Loucy (cell line): ENCODE results near the gene GAS2L1.
"Not testable (repeated sequence)": the region's sequence is repeated elsewhere in the genome, so short reads cannot be mapped to it uniquely, and the experiment has no call there.

Experiments
- H2AFZ ChIP-seq: fragments of 200-600 bp; sonication (generic); 2 replicates; pipeline ENCODE4 v1.6.0; 2016; ENCODE audit warnings: antibody characterized with exemption, mild to moderate bottlenecking, low read length, moderate library complexity
- H3F3A ChIP-seq: fragments of 200-600 bp; 2 replicates; pipeline ENCODE4 v1.6.0; 2016; ENCODE audit warnings: antibody characterized with exemption, low read depth, mild to moderate bottlenecking
- H3K27me3 ChIP-seq: fragments of 200-600 bp; sonication (generic); 2 replicates; pipeline ENCODE4 v1.6.1; 2014; ENCODE audit warnings: low read length, mild to moderate bottlenecking; ENCODE audit not compliant: insufficient read depth, poor library complexity, severe bottlenecking
- H3K36me3 ChIP-seq: fragments of 200-600 bp; sonication (generic); 2 replicates; pipeline ENCODE4 v1.6.1; 2016; ENCODE audit warnings: low read length; ENCODE audit not compliant: insufficient read depth
- H3K4me1 ChIP-seq: fragments of 200-600 bp; sonication (generic); 2 replicates; pipeline ENCODE4 v1.5.1; 2014; ENCODE audit warnings: low read length, mild to moderate bottlenecking; ENCODE audit not compliant: insufficient read depth, poor library complexity, severe bottlenecking
- H3K4me2 ChIP-seq: fragments of 200-600 bp; sonication (generic); 2 replicates; pipeline ENCODE4 v1.6.0; 2014; ENCODE audit warnings: antibody characterized with exemption, low read length, low read depth, mild to moderate bottlenecking; ENCODE audit not compliant: poor library complexity, severe bottlenecking
- H3K4me3 ChIP-seq: fragments of 200-600 bp; sonication (generic); 2 replicates; pipeline ENCODE4 v1.5.1; 2014; ENCODE audit warnings: low read length, mild to moderate bottlenecking, mixed read lengths; ENCODE audit not compliant: poor library complexity, severe bottlenecking
- H3K79me2 ChIP-seq: fragments of 200-600 bp; sonication (generic); 2 replicates; pipeline ENCODE4 v1.6.1; 2014; ENCODE audit warnings: low read length; ENCODE audit not compliant: insufficient read depth
- H3K9ac ChIP-seq: fragments of 200-600 bp; sonication (generic); 2 replicates; pipeline ENCODE4 v1.6.0; 2014; ENCODE audit warnings: mild to moderate bottlenecking, low read depth, low read length, moderate library complexity; ENCODE audit not compliant: poor library complexity, severe bottlenecking
- H3K9me2 ChIP-seq: fragments of 200-600 bp; sonication (generic); replicated peaks from 2 replicates; pipeline ENCODE4 v1.6.1; 2016; ENCODE audit warnings: low read depth, low read length, mixed read lengths
- H3K9me3 ChIP-seq: fragments of 200-600 bp; sonication (generic); 2 replicates; pipeline ENCODE4 v1.6.1; 2014; ENCODE audit warnings: mild to moderate bottlenecking, antibody characterized with exemption, low read length, low read depth; ENCODE audit not compliant: insufficient read depth
- H4K20me1 ChIP-seq: fragments of 200-600 bp; sonication (generic); 2 replicates; pipeline ENCODE4 v1.6.0; 2014; ENCODE audit warnings: antibody characterized with exemption, low read length, mild to moderate bottlenecking; ENCODE audit not compliant: insufficient read depth, poor library complexity, severe bottlenecking
- EZH2phosphoT487 ChIP-seq: fragments of 200-600 bp; IDR thresholded peaks from 2 replicates; pipeline ENCODE4 v1.6.1; 2018; ENCODE audit warnings: antibody characterized with exemption, mild to moderate bottlenecking, moderate library complexity, borderline replicate concordance
- TF ChIP-seq, protein P1 (sequence below): fragments of 200-600 bp; sonication (generic); conservative IDR thresholded peaks from 2 replicates; pipeline ENCODE4 v1.5.1; 2014; ENCODE audit warnings: mild to moderate bottlenecking, antibody characterized with exemption, low read length

GAS2L1 gene

DNA sequence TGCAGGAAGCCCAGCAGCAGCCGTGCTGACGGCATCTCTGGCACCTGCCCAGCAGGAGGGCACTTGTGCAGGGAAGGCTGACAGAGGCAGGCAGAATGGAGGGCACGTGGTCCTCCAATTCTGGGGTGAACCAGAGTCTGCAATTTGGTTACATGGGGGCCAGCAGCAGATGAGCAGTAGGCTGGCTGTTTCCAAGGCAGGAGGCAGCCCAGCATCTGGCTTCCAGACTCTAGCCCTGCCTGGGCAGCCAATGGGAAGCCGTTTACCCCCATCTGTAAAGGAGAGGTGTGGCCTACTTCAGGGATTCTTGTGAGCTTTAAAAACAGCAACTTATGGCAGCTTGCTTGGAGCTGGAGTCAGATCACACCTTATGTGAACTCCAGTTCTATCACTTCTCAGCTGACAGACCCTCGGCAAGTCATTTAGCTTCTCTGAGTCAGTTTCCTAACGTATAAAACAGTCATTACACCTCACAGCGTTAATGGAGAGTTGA is 36.9 kb downstream of the GAS2L1 start:
- H3K79me2 ChIP-seq, result no peaks in the 10 kb centered on the region
- no peak for TF ChIP-seq EZH2phosphoT487
- TF ChIP-seq, protein P1, sequence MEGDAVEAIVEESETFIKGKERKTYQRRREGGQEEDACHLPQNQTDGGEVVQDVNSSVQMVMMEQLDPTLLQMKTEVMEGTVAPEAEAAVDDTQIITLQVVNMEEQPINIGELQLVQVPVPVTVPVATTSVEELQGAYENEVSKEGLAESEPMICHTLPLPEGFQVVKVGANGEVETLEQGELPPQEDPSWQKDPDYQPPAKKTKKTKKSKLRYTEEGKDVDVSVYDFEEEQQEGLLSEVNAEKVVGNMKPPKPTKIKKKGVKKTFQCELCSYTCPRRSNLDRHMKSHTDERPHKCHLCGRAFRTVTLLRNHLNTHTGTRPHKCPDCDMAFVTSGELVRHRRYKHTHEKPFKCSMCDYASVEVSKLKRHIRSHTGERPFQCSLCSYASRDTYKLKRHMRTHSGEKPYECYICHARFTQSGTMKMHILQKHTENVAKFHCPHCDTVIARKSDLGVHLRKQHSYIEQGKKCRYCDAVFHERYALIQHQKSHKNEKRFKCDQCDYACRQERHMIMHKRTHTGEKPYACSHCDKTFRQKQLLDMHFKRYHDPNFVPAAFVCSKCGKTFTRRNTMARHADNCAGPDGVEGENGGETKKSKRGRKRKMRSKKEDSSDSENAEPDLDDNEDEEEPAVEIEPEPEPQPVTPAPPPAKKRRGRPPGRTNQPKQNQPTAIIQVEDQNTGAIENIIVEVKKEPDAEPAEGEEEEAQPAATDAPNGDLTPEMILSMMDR, result no peak
- H3K9me3 ChIP-seq, result no peaks in the 10 kb centered on the region
- H3K4me3 ChIP-seq, result no peak overlapping the region
- no peak overlapping the region for H2AFZ ChIP-seq
- no peaks in the 10 kb centered on the region for H3K27me3 ChIP-seq
- H3K9ac ChIP-seq, result no peak overlapping the region
- H3K4me2 ChIP-seq, result no peak overlapping the region
- no peaks in the 10 kb centered on the region for H3F3A ChIP-seq
- H4K20me1 ChIP-seq, result no peaks in the 10 kb centered on the region
- H3K9me2 ChIP-seq, result no peaks in the 10 kb centered on the region
- H3K4me1 ChIP-seq, result no peaks in the 10 kb centered on the region
- H3K36me3 ChIP-seq, result peaks cover 80% of the 10 kb centered on the region; the same call in 1 of the 2 replicates

DNA sequence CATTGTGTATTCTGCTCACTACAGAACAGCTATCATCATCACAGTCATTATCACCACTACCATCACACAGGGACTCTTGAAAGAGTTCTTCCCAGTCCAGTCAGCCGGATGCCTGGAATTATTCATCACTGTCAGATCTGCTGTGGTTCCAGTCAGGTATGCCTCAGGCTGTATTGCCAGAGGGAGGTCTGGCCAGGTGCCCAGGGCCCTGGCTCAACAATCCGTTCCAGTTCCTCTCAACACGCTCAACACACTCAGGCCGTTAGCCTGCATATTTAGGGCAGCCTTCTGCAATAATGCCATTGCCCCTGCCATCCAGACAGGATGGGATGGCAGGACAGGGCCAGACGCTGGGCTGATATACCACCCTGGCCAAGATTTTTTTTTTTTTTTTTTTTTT is 37.7 kb downstream of the GAS2L1 start:
- H4K20me1 ChIP-seq, result no peaks in the 10 kb centered on the region

DNA sequence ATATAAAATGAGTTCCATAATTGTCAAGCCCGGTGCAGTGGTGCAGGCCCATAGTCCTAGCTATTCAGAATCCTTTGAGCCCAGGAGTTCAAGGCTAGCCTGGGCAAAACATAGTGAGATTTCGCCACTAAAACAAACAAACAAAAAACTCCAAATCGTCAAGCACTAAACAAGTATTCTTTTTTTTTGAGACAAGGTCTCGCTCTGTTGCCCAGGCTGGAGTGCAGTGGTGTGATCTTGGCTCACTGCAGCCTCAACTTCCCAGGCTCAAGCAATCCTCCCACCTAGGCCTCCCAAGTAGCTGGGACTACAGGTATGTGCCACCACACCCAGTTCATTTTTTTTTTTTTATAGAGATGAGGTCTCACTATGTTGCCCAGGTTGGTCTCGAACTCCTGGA is 38.4 kb downstream of the GAS2L1 start:
- H2AFZ ChIP-seq, H4K20me1 ChIP-seq, H3F3A ChIP-seq, H3K9me2 ChIP-seq, H3K79me2 ChIP-seq, H3K4me3 ChIP-seq, H3K9ac ChIP-seq, H3K9me3 ChIP-seq, H3K4me1 ChIP-seq, H3K27me3 ChIP-seq, H3K4me2 ChIP-seq: not testable (repeated sequence)
- H3K36me3 ChIP-seq, result peaks cover 80% of the 10 kb centered on the region; the same call in 1 of the 2 replicates

More for the DNA sequence above, 37.7 kb downstream of the GAS2L1 start:
- Histone ChIP-seq H3K4me3 (no peak overlapping the region), H3K9me3 (no peaks in the 10 kb centered on the region), H3K79me2 (no peaks in the 10 kb centered on the region), H3K36me3 (peaks cover 81% of the 10 kb centered on the region; the same call in 1 of the 2 replicates), H3F3A (no peaks in the 10 kb centered on the region), H3K9me2 (no peaks in the 10 kb centered on the region), H3K4me1 (no peaks in the 10 kb centered on the region), H3K9ac (no peak overlapping the region), H3K4me2 (no peak overlapping the region), H3K27me3 (no peaks in the 10 kb centered on the region), H2AFZ (no peak overlapping the region)
- TF ChIP-seq, protein P1, result no peak
- TF ChIP-seq EZH2phosphoT487, result no peak

DNA sequence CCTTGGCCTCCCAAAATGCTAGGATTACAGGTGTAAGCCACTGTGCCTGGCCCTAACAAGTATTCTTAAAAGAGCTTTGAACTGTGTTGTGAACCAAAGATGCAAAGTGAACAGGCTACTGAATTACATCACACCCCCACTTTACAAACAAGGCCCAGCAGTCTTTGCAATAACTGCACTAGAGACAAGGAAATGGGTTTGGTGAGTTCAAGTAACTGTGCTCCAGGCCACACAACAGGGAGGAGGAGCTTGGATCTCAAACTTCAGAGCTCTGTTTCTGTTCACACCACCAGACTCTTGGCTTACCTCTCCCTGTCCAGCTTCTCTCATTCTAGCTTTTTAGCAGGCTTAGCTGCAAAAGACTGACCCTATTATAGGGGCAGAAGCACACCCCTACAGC is 39.5 kb downstream of the GAS2L1 start:
- H3K36me3 ChIP-seq, result peaks cover 81% of the 10 kb centered on the region; the same call in 1 of the 2 replicates
- no peaks in the 10 kb centered on the region for H3F3A ChIP-seq
- H3K27me3 ChIP-seq, result no peaks in the 10 kb centered on the region
- no peak overlapping the region for H3K9ac ChIP-seq
- no peak overlapping the region for H2AFZ ChIP-seq
- no peak for TF ChIP-seq EZH2phosphoT487
- TF ChIP-seq, protein P1, result no peak
- H3K9me2 ChIP-seq, result no peaks in the 10 kb centered on the region
- no peak overlapping the region for H3K4me3 ChIP-seq
- no peaks in the 10 kb centered on the region for H4K20me1 ChIP-seq
- no peaks in the 10 kb centered on the region for H3K9me3 ChIP-seq
- no peaks in the 10 kb centered on the region for H3K4me1 ChIP-seq
- no peak overlapping the region for H3K4me2 ChIP-seq
- H3K79me2 ChIP-seq, result no peaks in the 10 kb centered on the region
